ENCODE results near the gene RAB36. TPM values are rescaled to one million over a fixed set of nuclear protein-coding genes. Genes with fewer than 3 reads are reported as not detected.

RAB36 gene
- total and polyA plus RNA-seq, 9 of the 15 experiments (the other 6 are each of a cell fraction or from before 2014, with no cell fraction given): 0.04 to 0.50 (median 0.08) TPM; not detected in 3

DNA sequence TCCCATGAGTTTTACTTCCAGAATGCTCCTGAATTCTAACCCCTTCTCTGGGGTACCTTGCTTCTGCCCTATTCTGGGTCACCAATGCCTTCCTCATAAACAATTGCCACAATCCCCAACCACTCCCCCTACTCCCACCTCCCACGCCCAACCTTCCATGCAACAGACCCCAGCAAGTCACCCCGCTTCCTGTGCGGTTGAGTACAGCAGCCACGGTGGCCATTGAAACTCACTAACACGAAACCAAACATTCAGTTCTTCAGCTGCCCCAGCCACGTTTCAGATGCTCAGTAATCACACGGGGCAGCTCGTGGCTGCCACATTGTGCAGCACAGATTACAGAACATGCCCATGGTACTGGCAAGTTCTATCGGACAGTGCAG, 31.4 kb downstream of the RAB36 start:
- intact Hi-C loops (cut with micrococcal nuclease): loop anchor here (5.0 kb wide), 1 partner anchor 211 kb away; no protein-coding TSS in a partner anchor
- H3K27ac ChIP-seq (ENCODE audit: extremely low read depth, low read depth, low read length): no peak overlapping the region
- FAIRE-seq (no peak), DNase-seq (ENCODE audit: extremely low read depth in 1 of 4, low spot score in 3 of 4) (no peak), ATAC-seq (no peak)
- no peak overlapping the region for H3K9ac ChIP-seq (ENCODE audit: insufficient read depth in 1 of 2, low read depth in 2 of 2, low read length in 2 of 2)
- H3K4me2 ChIP-seq (ENCODE audit: insufficient read depth, low read length): peak overlapping the region; percentile 23; the same call in 1 of the 2 replicates
- H3K4me1 ChIP-seq (replicated peaks in 1 of 2; ENCODE audit: control insufficient read depth in 2 of 2, insufficient read depth in 2 of 2, low read length in 2 of 2): peaks cover 42 to 52% of the 10 kb centered on the region in 2 experiments
- H3K9me1 ChIP-seq (ENCODE audit: control insufficient read depth, insufficient read depth, low read length): peaks cover 11% of the 10 kb centered on the region
- H3K36me3 ChIP-seq (ENCODE audit: control insufficient read depth, insufficient read depth, low read length): peaks cover 3% of the 10 kb centered on the region; the same call in 2 of the 3 replicates
- no peak overlapping the region for H3K4me3 ChIP-seq
- POLR2A ChIA-PET: interaction anchor here (0.8 to 86.5 kb wide), 8 partner anchors 10 to 219 kb away, joined by 3 to 3476 read pairs (median 108); partner anchors contain the start of genes BCR and RAB36
- H2AFZ ChIP-seq (ENCODE audit: low read depth, low read length): no peak overlapping the region
- in situ Hi-C loops (cut with MboI): loop anchor here (5.0 kb wide), 1 partner anchor 101 kb away; no protein-coding TSS in a partner anchor
- H3K79me2 ChIP-seq (ENCODE audit: control insufficient read depth, insufficient read depth, low read length): peaks cover 9% of the 10 kb centered on the region
- TF ChIP-seq MLX (CRISPR knock-in tag; conservative IDR thresholded peaks at IDR 0.05) (peak in 1 of 2 experiments; percentile 72; a peak in 1 of 4 replicates), DIDO1 (tag; IDR thresholded peaks at IDR 0.05; ENCODE audit: low read depth) (no peak), SOX6 (IDR thresholded peaks at IDR 0.05) (no peak), ZFP30 (CRISPR knock-in tag; IDR thresholded peaks at IDR 0.05; ENCODE audit: borderline replicate concordance) (no peak), HMGXB4 (CRISPR knock-in tag; IDR thresholded peaks at IDR 0.05) (0 out of 2 replicates have a peak, but pooled peaks have one; percentile 15)
- 49% methylated on average over 9 of the region's 9 CpGs for WGBS (ENCODE audit: insufficient coverage, low coverage, missing lambda C conversion rate)
- CTCF ChIA-PET (ENCODE audit: low intra/inter-chr PET ratio): interaction anchor here (0.6 to 11.5 kb wide), 6 partner anchors 48 to 980 kb away, joined by 3 to 800 read pairs (median 15); no protein-coding TSS in a partner anchor
- peaks cover 16% of the 10 kb centered on the region for H3K9me3 ChIP-seq (replicated peaks; ENCODE audit: control insufficient read depth, insufficient read depth, low read depth, low read length)
- H4K20me1 ChIP-seq (replicated peaks; ENCODE audit: control insufficient read depth, insufficient read depth, low read length): peaks cover 8% of the 10 kb centered on the region; the same call in 1 of the 2 replicates
- no TSS peak for BruUV-seq (replicated peaks)
- no peaks in the 10 kb centered on the region for H3K27me3 ChIP-seq (ENCODE audit: control insufficient read depth in 2 of 2, insufficient read depth in 2 of 2, low read length in 2 of 2)

All from K562 (cell line).